ENCODE results near the gene SUSD1. TPM values are rescaled to one million over a fixed set of nuclear protein-coding genes. Genes with fewer than 3 reads are reported as not detected.

Gene SUSD1
- total and polyA plus RNA-seq, 9 of the 15 experiments (the other 6 are each of a cell fraction or from before 2014, with no cell fraction given), result 10.9 to 44.4 (median 36.1) TPM

DNA sequence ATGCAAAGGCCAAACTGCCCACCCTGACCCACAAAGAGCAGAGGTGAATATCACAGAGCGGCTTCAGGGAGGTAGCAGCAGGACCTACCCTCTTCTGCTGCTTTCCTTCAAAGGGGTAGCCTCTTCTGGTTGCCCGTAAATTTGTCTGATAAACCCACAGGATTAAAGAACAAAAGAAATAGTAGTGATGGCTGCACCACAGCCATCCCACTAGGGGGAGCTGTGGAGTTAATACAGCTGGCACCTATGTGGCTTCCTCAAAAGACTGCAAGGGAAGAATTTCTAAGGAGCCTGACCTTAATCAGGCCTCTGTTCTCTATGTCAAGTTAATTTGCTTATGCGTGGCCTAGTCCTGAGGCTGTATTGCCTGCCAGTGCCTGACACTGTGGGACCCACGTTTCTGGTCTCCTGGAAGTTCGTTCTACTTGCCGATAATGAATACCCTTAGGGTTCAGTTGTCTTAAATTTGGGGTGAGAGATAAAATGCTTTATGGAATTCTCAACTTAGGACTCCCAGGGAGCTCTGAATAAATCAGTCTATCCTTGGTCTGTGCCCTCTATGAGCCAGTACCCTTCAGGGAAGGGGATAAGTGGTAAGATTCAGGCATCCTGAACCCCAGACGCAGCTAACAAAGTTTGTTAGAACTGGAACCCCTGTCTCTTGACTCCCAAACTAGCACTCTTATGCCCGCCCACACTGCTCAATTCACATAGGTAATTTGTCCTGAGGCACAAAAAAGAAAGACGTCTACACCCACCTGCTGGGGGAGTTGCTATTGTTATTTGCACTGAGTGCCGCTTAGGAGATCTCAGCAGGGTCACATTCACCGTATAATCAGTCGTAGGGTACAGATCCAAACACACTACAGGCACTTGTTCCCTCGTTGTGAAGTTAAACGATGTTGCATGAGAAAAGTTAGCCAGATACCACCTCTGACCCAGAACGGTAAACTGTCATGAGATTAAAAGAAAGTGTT lies 77.1 kb downstream of the SUSD1 start:
- Histone ChIP-seq H3K9ac (ENCODE audit: insufficient read depth in 1 of 2, low read depth in 2 of 2, low read length in 2 of 2) (no peak overlapping the region), H3K4me1 (replicated peaks in 1 of 2; ENCODE audit: control insufficient read depth in 2 of 2, insufficient read depth in 2 of 2, low read length in 2 of 2) (peaks cover 8 to 33% of the 10 kb centered on the region in 2 experiments; a peak in 4 of 5 replicates), H2AFZ (ENCODE audit: low read depth, low read length) (no peak overlapping the region), H3K79me2 (ENCODE audit: control insufficient read depth, insufficient read depth, low read length) (peaks cover 6% of the 10 kb centered on the region; the same call in 2 of the 3 replicates), H3K4me3 (no peak overlapping the region), H3K9me1 (ENCODE audit: control insufficient read depth, insufficient read depth, low read length) (no peaks in the 10 kb centered on the region), H3K27ac (ENCODE audit: extremely low read depth, low read depth, low read length) (no peak overlapping the region), H3K9me3 (replicated peaks; ENCODE audit: control insufficient read depth, insufficient read depth, low read depth, low read length) (no peaks in the 10 kb centered on the region), H3K36me3 (ENCODE audit: control insufficient read depth, insufficient read depth, low read length) (peaks cover 77% of the 10 kb centered on the region), H4K20me1 (replicated peaks; ENCODE audit: control insufficient read depth, insufficient read depth, low read length) (no peaks in the 10 kb centered on the region), H3K27me3 (ENCODE audit: control insufficient read depth in 2 of 2, insufficient read depth in 2 of 2, low read length in 2 of 2) (no peaks in the 10 kb centered on the region), H3K4me2 (ENCODE audit: insufficient read depth, low read length) (no peak overlapping the region)
- ChIA-PET CTCF (ENCODE audit: low intra/inter-chr PET ratio) (interaction anchor here (2.5 kb wide), 1 partner anchor 263 kb away, joined by 8 read pairs; no protein-coding TSS in a partner anchor), POLR2A (interaction anchor here (0.5 to 1.7 kb wide), 4 partner anchors 12 to 652 kb away, joined by 3 to 5 read pairs (median 4); no protein-coding TSS in a partner anchor)
- ATAC-seq, result peak; percentile 77
- in situ Hi-C loops (cut with MboI), result loop anchor here (25.0 kb wide), 1 partner anchor 714 kb away; no protein-coding TSS in a partner anchor
- intact Hi-C loops (cut with micrococcal nuclease), result loop anchor here (5.0 to 10.0 kb wide), 3 partner anchors 74 to 697 kb away; no protein-coding TSS in a partner anchor
- FAIRE-seq, result peak; percentile 6
- BruUV-seq (replicated peaks), result no TSS peak
- DNase-seq (ENCODE audit: extremely low read depth in 1 of 4, low spot score in 3 of 4), result peak; percentile 65 to 83 (median 71)
- WGBS (ENCODE audit: insufficient coverage, low coverage, missing lambda C conversion rate), result 68% methylated on average over 15 of the region's 15 CpGs
- TF ChIP-seq YY1 (IDR thresholded peaks at IDR 0.05; ENCODE audit: borderline replicate concordance in 1 of 3, control insufficient read depth in 1 of 3, extremely low read depth in 1 of 3, insufficient read depth in 3 of 3, insufficient read length in 1 of 3, insufficient replicate concordance in 2 of 3, low read depth in 1 of 3, low read length in 2 of 3) (peak in 1 of 3 experiments; percentile 38), TARDBP (IDR thresholded peaks at IDR 0.05) (0 out of 2 replicates have a peak, but pooled peaks have one; percentile 28), DACH1 (IDR thresholded peaks at IDR 0.05; ENCODE audit: partially characterized antibody) (peak; percentile 43), SMC3 (conservative IDR thresholded peaks at IDR 0.05; ENCODE audit: insufficient read depth, low read depth, low read length) (peak; percentile 60), MYBL2 (IDR thresholded peaks at IDR 0.05; ENCODE audit: low read depth) (no peak), MYBL2 (CRISPR knock-in tag; IDR thresholded peaks at IDR 0.05; ENCODE audit: borderline replicate concordance) (no peak)
- TF ChIP-seq, protein P1, sequence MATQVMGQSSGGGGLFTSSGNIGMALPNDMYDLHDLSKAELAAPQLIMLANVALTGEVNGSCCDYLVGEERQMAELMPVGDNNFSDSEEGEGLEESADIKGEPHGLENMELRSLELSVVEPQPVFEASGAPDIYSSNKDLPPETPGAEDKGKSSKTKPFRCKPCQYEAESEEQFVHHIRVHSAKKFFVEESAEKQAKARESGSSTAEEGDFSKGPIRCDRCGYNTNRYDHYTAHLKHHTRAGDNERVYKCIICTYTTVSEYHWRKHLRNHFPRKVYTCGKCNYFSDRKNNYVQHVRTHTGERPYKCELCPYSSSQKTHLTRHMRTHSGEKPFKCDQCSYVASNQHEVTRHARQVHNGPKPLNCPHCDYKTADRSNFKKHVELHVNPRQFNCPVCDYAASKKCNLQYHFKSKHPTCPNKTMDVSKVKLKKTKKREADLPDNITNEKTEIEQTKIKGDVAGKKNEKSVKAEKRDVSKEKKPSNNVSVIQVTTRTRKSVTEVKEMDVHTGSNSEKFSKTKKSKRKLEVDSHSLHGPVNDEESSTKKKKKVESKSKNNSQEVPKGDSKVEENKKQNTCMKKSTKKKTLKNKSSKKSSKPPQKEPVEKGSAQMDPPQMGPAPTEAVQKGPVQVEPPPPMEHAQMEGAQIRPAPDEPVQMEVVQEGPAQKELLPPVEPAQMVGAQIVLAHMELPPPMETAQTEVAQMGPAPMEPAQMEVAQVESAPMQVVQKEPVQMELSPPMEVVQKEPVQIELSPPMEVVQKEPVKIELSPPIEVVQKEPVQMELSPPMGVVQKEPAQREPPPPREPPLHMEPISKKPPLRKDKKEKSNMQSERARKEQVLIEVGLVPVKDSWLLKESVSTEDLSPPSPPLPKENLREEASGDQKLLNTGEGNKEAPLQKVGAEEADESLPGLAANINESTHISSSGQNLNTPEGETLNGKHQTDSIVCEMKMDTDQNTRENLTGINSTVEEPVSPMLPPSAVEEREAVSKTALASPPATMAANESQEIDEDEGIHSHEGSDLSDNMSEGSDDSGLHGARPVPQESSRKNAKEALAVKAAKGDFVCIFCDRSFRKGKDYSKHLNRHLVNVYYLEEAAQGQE (IDR thresholded peaks at IDR 0.05; ENCODE audit: borderline replicate concordance), result peak; percentile 54; the same call in 1 of the 2 replicates
- TF ChIP-seq, protein P1 (CRISPR knock-in tag; IDR thresholded peaks at IDR 0.05; ENCODE audit: low read depth), result no peak
- TF ChIP-seq, protein P2, sequence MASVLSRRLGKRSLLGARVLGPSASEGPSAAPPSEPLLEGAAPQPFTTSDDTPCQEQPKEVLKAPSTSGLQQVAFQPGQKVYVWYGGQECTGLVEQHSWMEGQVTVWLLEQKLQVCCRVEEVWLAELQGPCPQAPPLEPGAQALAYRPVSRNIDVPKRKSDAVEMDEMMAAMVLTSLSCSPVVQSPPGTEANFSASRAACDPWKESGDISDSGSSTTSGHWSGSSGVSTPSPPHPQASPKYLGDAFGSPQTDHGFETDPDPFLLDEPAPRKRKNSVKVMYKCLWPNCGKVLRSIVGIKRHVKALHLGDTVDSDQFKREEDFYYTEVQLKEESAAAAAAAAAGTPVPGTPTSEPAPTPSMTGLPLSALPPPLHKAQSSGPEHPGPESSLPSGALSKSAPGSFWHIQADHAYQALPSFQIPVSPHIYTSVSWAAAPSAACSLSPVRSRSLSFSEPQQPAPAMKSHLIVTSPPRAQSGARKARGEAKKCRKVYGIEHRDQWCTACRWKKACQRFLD (CRISPR knock-in tag; IDR thresholded peaks at IDR 0.05), result no peak

Data from K562 (cell line).